WTC11 (cell line): ENCODE measurements around the gene COQ6. TPM values are rescaled to one million over a fixed set of nuclear protein-coding genes. Genes with fewer than 3 reads are reported as not detected.

ENCODE experiments used
- ATAC-seq: fragments of 200-7000 bp; cut with Tn5 transposase; 2 replicates; pipeline ENCODE4 v1.10.0; 2021; ENCODE audit warnings: mild to moderate bottlenecking, moderate library complexity
- CTCF ChIA-PET: fragments of 300-600 bp; sonication (Branson Sonifier 250); formaldehyde crosslinking; loops from one replicate; lab custom pipeline; 2021; ENCODE audit warnings: antibody characterized with exemption; lab: Charles Lee
- POLR2A ChIA-PET: fragments of 350-600 bp; sonication (Branson Sonifier 250); formaldehyde crosslinking; loops from one replicate; lab custom pipeline; 2021; ENCODE audit warnings: antibody characterized with exemption; lab: Charles Lee
- DNase-seq: peaks from one replicate; pipeline ENCODE4 v3.0.0; 2021; ENCODE audit warnings: low spot score
- H3K27ac Mint-ChIP-seq: 2 replicates; pipeline ENCODE4 v1.8.0; 2021; ENCODE audit warnings: mixed read lengths
- H3K27me3 Mint-ChIP-seq: 2 replicates; pipeline ENCODE4 v1.8.0; 2021; ENCODE audit warnings: low read depth, mild to moderate bottlenecking, moderate library complexity, mixed read lengths
- H3K36me3 Mint-ChIP-seq: 2 replicates; pipeline ENCODE4 v1.8.0; 2021; ENCODE audit warnings: mixed read lengths
- H3K4me1 Mint-ChIP-seq: 2 replicates; pipeline ENCODE4 v1.8.0; 2022; ENCODE audit warnings: mixed read lengths
- H3K4me3 Mint-ChIP-seq: 2 replicates; pipeline ENCODE4 v1.8.0; 2021; ENCODE audit warnings: mild to moderate bottlenecking, moderate library complexity, mixed read lengths
- H3K9me3 Mint-ChIP-seq: 2 replicates; pipeline ENCODE4 v1.8.0; 2021; ENCODE audit warnings: mixed read lengths
- ATF6 ChIP-seq: sonication (generic); formaldehyde crosslinking; IDR thresholded peaks from 2 replicates; pipeline ENCODE4 v1.8.1; 2023; ENCODE audit warnings: mild to moderate bottlenecking, missing genetic modification reagents
- CREM ChIP-seq: sonication (generic); formaldehyde crosslinking; IDR thresholded peaks from 2 replicates; pipeline ENCODE4 v1.8.1; 2022; ENCODE audit warnings: mild to moderate bottlenecking, missing genetic modification reagents, moderate library complexity
- E2F4 ChIP-seq: sonication (generic); formaldehyde crosslinking; IDR thresholded peaks from 2 replicates; pipeline ENCODE4 v1.8.1; 2022; ENCODE audit warnings: low read depth, mild to moderate bottlenecking, moderate library complexity, missing genetic modification reagents, borderline replicate concordance
- EMX1 ChIP-seq: fragments of 250-450 bp; sonication (Bioruptor Pico); IDR thresholded peaks from 2 replicates; pipeline ENCODE4 v1.8.0; 2021; ENCODE audit warnings: mild to moderate bottlenecking
- ESRRA ChIP-seq: sonication (generic); formaldehyde crosslinking; IDR thresholded peaks from 2 replicates; pipeline ENCODE4 v1.8.1; 2022; ENCODE audit warnings: mild to moderate bottlenecking, missing genetic modification reagents, borderline replicate concordance
- FOXJ3 ChIP-seq: sonication (generic); formaldehyde crosslinking; IDR thresholded peaks from 2 replicates; pipeline ENCODE4 v1.9.0; 2021; ENCODE audit warnings: missing genetic modification reagents, mild to moderate bottlenecking, borderline replicate concordance
- GTF2I ChIP-seq: fragments of 250-450 bp; sonication (Bioruptor Pico); conservative IDR thresholded peaks from 2 replicates; pipeline ENCODE4 v1.4.0; 2021; ENCODE audit warnings: mild to moderate bottlenecking
- HMGXB4 ChIP-seq: sonication (generic); formaldehyde crosslinking; IDR thresholded peaks from 2 replicates; pipeline ENCODE4 v1.8.1; 2023; ENCODE audit warnings: mild to moderate bottlenecking, moderate library complexity, missing genetic modification reagents
- MYBL2 ChIP-seq: sonication (generic); formaldehyde crosslinking; IDR thresholded peaks from 2 replicates; pipeline ENCODE4 v1.8.1; 2023; ENCODE audit warnings: mild to moderate bottlenecking, moderate library complexity, missing genetic modification reagents
- NR2C2 ChIP-seq: sonication (generic); formaldehyde crosslinking; IDR thresholded peaks from 2 replicates; pipeline ENCODE4 v1.8.0; 2022; ENCODE audit warnings: mild to moderate bottlenecking, missing genetic modification reagents
- OVOL2 ChIP-seq: fragments of 250-450 bp; sonication (Bioruptor Pico); IDR thresholded peaks from 2 replicates; pipeline ENCODE4 v1.9.0; 2021; ENCODE audit warnings: mild to moderate bottlenecking, borderline replicate concordance
- SP1 ChIP-seq: sonication (generic); formaldehyde crosslinking; conservative IDR thresholded peaks from 2 replicates; pipeline ENCODE4 v1.8.1; 2022; ENCODE audit warnings: missing genetic modification reagents
- ZNF121 ChIP-seq: sonication (generic); formaldehyde crosslinking; IDR thresholded peaks from 2 replicates; pipeline ENCODE4 v1.8.0; 2023; ENCODE audit warnings: missing genetic modification reagents
- ZNF219 ChIP-seq: sonication (generic); formaldehyde crosslinking; IDR thresholded peaks from 2 replicates; pipeline ENCODE4 v1.8.0; 2023; ENCODE audit warnings: missing genetic modification reagents, mild to moderate bottlenecking, borderline replicate concordance
- ZNF281 ChIP-seq: sonication (generic); formaldehyde crosslinking; IDR thresholded peaks from 2 replicates; pipeline ENCODE4 v1.8.0; 2023; ENCODE audit warnings: mild to moderate bottlenecking, missing genetic modification reagents
- ZNF671 ChIP-seq: fragments of 250-450 bp; sonication (Bioruptor Pico); IDR thresholded peaks from 2 replicates; pipeline ENCODE4 v1.8.0; 2021; ENCODE audit warnings: mild to moderate bottlenecking
- total RNA-seq: library from RNA; stranded (reverse); gene quantifications from 3 replicates; pipeline ENCODE4 v1.2.3, GENCODE V29; 2021
- TF ChIP-seq, protein P1 (sequence below): sonication (generic); formaldehyde crosslinking; IDR thresholded peaks from 2 replicates; pipeline ENCODE4 v1.8.1; 2022; ENCODE audit warnings: mild to moderate bottlenecking, moderate library complexity, missing genetic modification reagents
- TF ChIP-seq, protein P2 (sequence below): sonication (generic); formaldehyde crosslinking; IDR thresholded peaks from 2 replicates; pipeline ENCODE4 v1.8.1; 2023; ENCODE audit warnings: mild to moderate bottlenecking, missing genetic modification reagents, moderate library complexity
- TF ChIP-seq, protein P3 (sequence below): fragments of 200-600 bp; IDR thresholded peaks from 2 replicates; pipeline ENCODE4 v1.8.0; 2022; ENCODE audit warnings: antibody characterized with exemption
- TF ChIP-seq, protein P4 (sequence below): sonication (generic); formaldehyde crosslinking; IDR thresholded peaks from 2 replicates; pipeline ENCODE4 v1.8.0; 2022; ENCODE audit warnings: mild to moderate bottlenecking, missing genetic modification reagents

The COQ6 gene
- total RNA-seq, 1 experiment from 2014 or later: 10.4 TPM

DNA sequence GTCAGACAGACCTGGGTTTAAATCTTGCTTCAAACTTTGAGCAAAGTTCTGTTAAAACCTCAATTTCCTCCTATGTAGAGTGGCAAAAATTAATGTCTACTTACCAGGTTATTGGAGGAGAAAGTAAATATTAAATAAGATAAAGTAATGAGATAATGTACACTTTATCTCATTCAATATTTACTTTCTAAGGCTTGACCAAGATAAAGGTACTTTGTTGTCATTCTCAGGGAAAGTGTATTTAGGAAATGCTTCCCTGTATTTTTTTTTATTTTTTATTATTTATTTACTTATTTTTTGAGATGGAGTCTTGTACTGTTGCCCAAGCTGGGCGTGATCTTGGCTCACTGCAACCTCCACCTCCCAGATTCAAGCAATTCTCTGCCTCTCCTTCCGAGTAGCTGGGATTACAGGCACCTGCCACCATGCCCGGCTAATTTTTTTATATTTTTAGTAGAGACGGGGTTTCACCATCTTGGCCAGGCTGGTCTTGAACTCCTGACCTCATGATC lies 4.9 kb upstream of the COQ6 start:
- DNase-seq (no peak), ATAC-seq (no peak)
- POLR2A ChIA-PET: no interaction called here
- CTCF ChIA-PET: no interaction called here
- H3K36me3 Mint-ChIP-seq: no peaks in the 10 kb centered on the region
- H3K4me1 Mint-ChIP-seq: no peaks in the 10 kb centered on the region
- TF ChIP-seq GTF2I (no peak), NR2C2 (CRISPR knock-in tag) (no peak)
- TF ChIP-seq, protein P1, sequence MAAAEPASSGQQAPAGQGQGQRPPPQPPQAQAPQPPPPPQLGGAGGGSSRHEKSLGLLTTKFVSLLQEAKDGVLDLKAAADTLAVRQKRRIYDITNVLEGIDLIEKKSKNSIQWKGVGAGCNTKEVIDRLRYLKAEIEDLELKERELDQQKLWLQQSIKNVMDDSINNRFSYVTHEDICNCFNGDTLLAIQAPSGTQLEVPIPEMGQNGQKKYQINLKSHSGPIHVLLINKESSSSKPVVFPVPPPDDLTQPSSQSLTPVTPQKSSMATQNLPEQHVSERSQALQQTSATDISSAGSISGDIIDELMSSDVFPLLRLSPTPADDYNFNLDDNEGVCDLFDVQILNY: no peak
- TF ChIP-seq, all 79 proteins: peak for 0
- H3K27me3 Mint-ChIP-seq: peaks cover 18% of the 10 kb centered on the region; the same call in 1 of the 2 replicates
- no peaks in the 10 kb centered on the region for H3K9me3 Mint-ChIP-seq
- no peak overlapping the region for H3K4me3 Mint-ChIP-seq
- no peak overlapping the region for H3K27ac Mint-ChIP-seq

DNA sequence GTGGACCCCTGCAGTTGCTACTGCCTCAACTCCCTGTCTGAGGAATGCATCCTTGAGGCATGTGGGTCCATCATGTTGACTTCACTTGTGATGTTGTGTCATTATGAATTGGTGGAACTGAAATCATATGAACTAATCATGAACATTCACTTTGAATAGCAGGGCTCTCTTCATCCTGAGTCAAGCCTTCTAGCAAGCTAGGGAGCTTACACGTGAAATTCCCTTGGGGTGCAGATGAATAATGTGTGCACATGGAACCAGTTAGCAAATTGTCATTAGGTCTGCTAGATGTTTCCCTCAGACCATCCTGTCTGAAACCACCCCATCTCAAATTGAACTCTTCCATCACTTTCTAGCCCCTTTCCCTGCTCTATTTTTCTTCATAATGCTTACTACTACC lies 3.6 kb downstream of the COQ6 start:
- ChIA-PET CTCF (no interaction called here), POLR2A (no interaction called here)
- Mint-ChIP-seq H3K4me1 (peaks cover 6% of the 10 kb centered on the region), H3K27me3 (no peaks in the 10 kb centered on the region), H3K4me3 (no peak overlapping the region), H3K27ac (no peak overlapping the region), H3K36me3 (peaks cover 9% of the 10 kb centered on the region), H3K9me3 (no peaks in the 10 kb centered on the region)
- TF ChIP-seq MYBL2 (CRISPR knock-in tag): no peak
- TF ChIP-seq, protein P2, sequence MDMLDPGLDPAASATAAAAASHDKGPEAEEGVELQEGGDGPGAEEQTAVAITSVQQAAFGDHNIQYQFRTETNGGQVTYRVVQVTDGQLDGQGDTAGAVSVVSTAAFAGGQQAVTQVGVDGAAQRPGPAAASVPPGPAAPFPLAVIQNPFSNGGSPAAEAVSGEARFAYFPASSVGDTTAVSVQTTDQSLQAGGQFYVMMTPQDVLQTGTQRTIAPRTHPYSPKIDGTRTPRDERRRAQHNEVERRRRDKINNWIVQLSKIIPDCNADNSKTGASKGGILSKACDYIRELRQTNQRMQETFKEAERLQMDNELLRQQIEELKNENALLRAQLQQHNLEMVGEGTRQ: no peak
- no peak for TF ChIP-seq ZNF121 (CRISPR knock-in tag)
- TF ChIP-seq ATF6: no peak
- TF ChIP-seq E2F4 (CRISPR knock-in tag): no peak
- no peak for TF ChIP-seq EMX1 (CRISPR knock-in tag)
- TF ChIP-seq, protein P3, sequence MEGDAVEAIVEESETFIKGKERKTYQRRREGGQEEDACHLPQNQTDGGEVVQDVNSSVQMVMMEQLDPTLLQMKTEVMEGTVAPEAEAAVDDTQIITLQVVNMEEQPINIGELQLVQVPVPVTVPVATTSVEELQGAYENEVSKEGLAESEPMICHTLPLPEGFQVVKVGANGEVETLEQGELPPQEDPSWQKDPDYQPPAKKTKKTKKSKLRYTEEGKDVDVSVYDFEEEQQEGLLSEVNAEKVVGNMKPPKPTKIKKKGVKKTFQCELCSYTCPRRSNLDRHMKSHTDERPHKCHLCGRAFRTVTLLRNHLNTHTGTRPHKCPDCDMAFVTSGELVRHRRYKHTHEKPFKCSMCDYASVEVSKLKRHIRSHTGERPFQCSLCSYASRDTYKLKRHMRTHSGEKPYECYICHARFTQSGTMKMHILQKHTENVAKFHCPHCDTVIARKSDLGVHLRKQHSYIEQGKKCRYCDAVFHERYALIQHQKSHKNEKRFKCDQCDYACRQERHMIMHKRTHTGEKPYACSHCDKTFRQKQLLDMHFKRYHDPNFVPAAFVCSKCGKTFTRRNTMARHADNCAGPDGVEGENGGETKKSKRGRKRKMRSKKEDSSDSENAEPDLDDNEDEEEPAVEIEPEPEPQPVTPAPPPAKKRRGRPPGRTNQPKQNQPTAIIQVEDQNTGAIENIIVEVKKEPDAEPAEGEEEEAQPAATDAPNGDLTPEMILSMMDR: no peak
- no peak for TF ChIP-seq ZNF281 (CRISPR knock-in tag)
- TF ChIP-seq FOXJ3 (CRISPR knock-in tag): no peak
- TF ChIP-seq CREM: no peak
- TF ChIP-seq ZNF219 (CRISPR knock-in tag): no peak
- no peak for TF ChIP-seq HMGXB4 (CRISPR knock-in tag)
- TF ChIP-seq ESRRA (CRISPR knock-in tag): no peak
- TF ChIP-seq SP1: no peak
- no peak for TF ChIP-seq OVOL2 (CRISPR knock-in tag)
- no peak for TF ChIP-seq ZNF671 (CRISPR knock-in tag)
- TF ChIP-seq, protein P4, sequence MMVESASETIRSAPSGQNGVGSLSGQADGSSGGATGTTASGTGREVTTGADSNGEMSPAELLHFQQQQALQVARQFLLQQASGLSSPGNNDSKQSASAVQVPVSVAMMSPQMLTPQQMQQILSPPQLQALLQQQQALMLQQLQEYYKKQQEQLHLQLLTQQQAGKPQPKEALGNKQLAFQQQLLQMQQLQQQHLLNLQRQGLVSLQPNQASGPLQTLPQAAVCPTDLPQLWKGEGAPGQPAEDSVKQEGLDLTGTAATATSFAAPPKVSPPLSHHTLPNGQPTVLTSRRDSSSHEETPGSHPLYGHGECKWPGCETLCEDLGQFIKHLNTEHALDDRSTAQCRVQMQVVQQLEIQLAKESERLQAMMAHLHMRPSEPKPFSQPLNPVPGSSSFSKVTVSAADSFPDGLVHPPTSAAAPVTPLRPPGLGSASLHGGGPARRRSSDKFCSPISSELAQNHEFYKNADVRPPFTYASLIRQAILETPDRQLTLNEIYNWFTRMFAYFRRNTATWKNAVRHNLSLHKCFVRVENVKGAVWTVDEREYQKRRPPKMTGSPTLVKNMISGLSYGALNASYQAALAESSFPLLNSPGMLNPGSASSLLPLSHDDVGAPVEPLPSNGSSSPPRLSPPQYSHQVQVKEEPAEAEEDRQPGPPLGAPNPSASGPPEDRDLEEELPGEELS (CRISPR knock-in tag): no peak
- no peak for ATAC-seq
- no peak for DNase-seq
